GM19438 (cell line): Measurements from ENCODE around the gene DOK6.
"Not testable (repeated sequence)": the region's sequence is repeated elsewhere in the genome, so short reads cannot be mapped to it uniquely, and the experiment has no call there.

Experiments used
- ATAC-seq: cut with Tn5 transposase; IDR thresholded peaks from one replicate; pipeline ENCODE4 v1.9.1; 2021; ENCODE audit warnings: low read depth; ENCODE audit not compliant: unreplicated experiment

Gene DOK6

GRCh38 chr18:69786427-69786826, 385.7 kb downstream of the DOK6 start:
- no peak for ATAC-seq

GRCh38 chr18:69787825-69788547, 387.3 kb downstream of the DOK6 start:
- no peak for ATAC-seq

- no peak for ATAC-seq
These were observed 389.1 kb downstream of the DOK6 start for GRCh38 chr18:69789794-69790193.

- no peak for ATAC-seq
These were observed 390.0 kb downstream of the DOK6 start for GRCh38 chr18:69790649-69791048.

GRCh38 chr18:69795791-69796190, 395.1 kb downstream of the DOK6 start:
- no peak for ATAC-seq

- ATAC-seq = no peak
These were observed 404.3 kb downstream of the DOK6 start for GRCh38 chr18:69804776-69805501.

GRCh38 chr18:69808399-69808798, 407.7 kb downstream of the DOK6 start:
- no peak for ATAC-seq

GRCh38 chr18:69813559-69813958, 412.9 kb downstream of the DOK6 start:
- no peak for ATAC-seq

GRCh38 chr18:69814861-69815385, 414.2 kb downstream of the DOK6 start:
- ATAC-seq = no peak

- ATAC-seq = no peak
These were observed 416.8 kb downstream of the DOK6 start for GRCh38 chr18:69817335-69817940.

- no peak for ATAC-seq
These were observed 418.8 kb downstream of the DOK6 start for GRCh38 chr18:69819460-69819859.

- ATAC-seq = no peak
These were observed 419.9 kb downstream of the DOK6 start for GRCh38 chr18:69820538-69820937.

GRCh38 chr18:69830189-69830588, 429.5 kb downstream of the DOK6 start:
- ATAC-seq = no peak

GRCh38 chr18:69834980-69835379, 434.3 kb downstream of the DOK6 start:
- not testable (repeated sequence) for ATAC-seq

- ATAC-seq = no peak
These were observed 437.3 kb downstream of the DOK6 start for GRCh38 chr18:69838003-69838402.

- peak; percentile 57 for ATAC-seq
These were observed 438.1 kb downstream of the DOK6 start for GRCh38 chr18:69838620-69839411.

GRCh38 chr18:69839497-69839896, 438.8 kb downstream of the DOK6 start:
- no peak for ATAC-seq

- ATAC-seq = no peak
These were observed 439.3 kb downstream of the DOK6 start for GRCh38 chr18:69840001-69840400.

GRCh38 chr18:69840445-69840844, 439.8 kb downstream of the DOK6 start:
- no peak for ATAC-seq

GRCh38 chr18:69841117-69841516, 440.4 kb downstream of the DOK6 start:
- ATAC-seq = no peak

GRCh38 chr18:69843015-69843414, 442.3 kb downstream of the DOK6 start:
- no peak for ATAC-seq
